Activated CD8-positive, alpha-beta T cell treated with anti-CD3 and anti-CD28 coated beads for 36 hours (primary cell): Measurements from ENCODE around the gene POLR3B. TPM values are rescaled to one million over a fixed set of nuclear protein-coding genes. Genes with fewer than 3 reads are reported as not detected.

ENCODE experiments used
- ATAC-seq: fragments of 200-7000 bp; cut with Tn5 transposase; one replicate; pipeline ENCODE4 v1.10.0; 2021; ENCODE audit warnings: mild to moderate bottlenecking, moderate library complexity
- CTCF ChIA-PET: fragments of 350-600 bp; sonication (Branson Sonifier 250); formaldehyde crosslinking; loops from one replicate; lab custom pipeline; 2021; ENCODE audit warnings: antibody characterized with exemption; lab: Charles Lee
- POLR2A ChIA-PET: fragments of 350-600 bp; sonication (Branson Sonifier 250); formaldehyde crosslinking; loops from one replicate; lab custom pipeline; 2021; ENCODE audit warnings: antibody characterized with exemption; lab: Charles Lee
- DNase-seq: peaks from one replicate; pipeline ENCODE4 v3.0.0-alpha.2; 2020
- H3K27ac Mint-ChIP-seq: one replicate; pipeline ENCODE4 v1.8.0; 2021; ENCODE audit warnings: mild to moderate bottlenecking, mixed read lengths
- H3K27me3 Mint-ChIP-seq: one replicate; pipeline ENCODE4 v1.8.0; 2021; ENCODE audit warnings: mixed read lengths
- H3K36me3 Mint-ChIP-seq: one replicate; pipeline ENCODE4 v1.8.0; 2021; ENCODE audit warnings: low read depth, mixed read lengths
- H3K4me1 Mint-ChIP-seq: one replicate; pipeline ENCODE4 v1.8.0; 2021; ENCODE audit warnings: low read depth, mixed read lengths
- H3K4me3 Mint-ChIP-seq: one replicate; pipeline ENCODE4 v1.8.0; 2021; ENCODE audit warnings: mild to moderate bottlenecking, moderate library complexity, mixed read lengths
- H3K9me3 Mint-ChIP-seq: one replicate; pipeline ENCODE4 v1.8.0; 2021; ENCODE audit warnings: mixed read lengths
- CTCF ChIP-seq: fragments of 200-600 bp; IDR thresholded peaks from one replicate; pipeline ENCODE4 v1.8.0; 2022; ENCODE audit warnings: antibody characterized with exemption, mild to moderate bottlenecking
- intact Hi-C: fragments of 100-400 bp; cut with micrococcal nuclease; formaldehyde crosslinking; loops from one replicate; pipeline ENCODE4 v1.10.0; 2022
- total RNA-seq, 2 experiments: library from RNA; stranded (reverse); gene quantifications; one replicate each; pipeline ENCODE4 v1.2.3, GENCODE V29; 2021

Gene POLR3B
- total RNA-seq, 2 experiments from 2014 or later, result 8.3 to 9.5 TPM

- peaks cover 5% of the 10 kb centered on the region for H3K36me3 Mint-ChIP-seq
- ChIA-PET CTCF (interaction anchor here (2.6 kb wide), 1 partner anchor 15 kb away, joined by 9 read pairs; the partner anchor contains the start of gene POLR3B), POLR2A (no interaction called here)
- TF ChIP-seq CTCF, result no peak
- no peaks in the 10 kb centered on the region for H3K27me3 Mint-ChIP-seq
- no peak for ATAC-seq
- peaks cover 4% of the 10 kb centered on the region for H3K4me1 Mint-ChIP-seq
- no peaks in the 10 kb centered on the region for H3K9me3 Mint-ChIP-seq
- DNase-seq, result no peak
- intact Hi-C loops, result no loop called here
- H3K4me3 Mint-ChIP-seq, result no peak overlapping the region
- H3K27ac Mint-ChIP-seq, result no peak overlapping the region
These were observed 14.9 kb upstream of the POLR3B start for GRCh38 chr12:106342397-106343213.

GRCh38 chr12:106343214-106343528 is 14.4 kb upstream of the POLR3B start:
- Mint-ChIP-seq H3K9me3 (no peaks in the 10 kb centered on the region), H3K36me3 (peaks cover 5% of the 10 kb centered on the region), H3K27me3 (no peaks in the 10 kb centered on the region), H3K4me3 (no peak overlapping the region), H3K4me1 (peaks cover 4% of the 10 kb centered on the region), H3K27ac (no peak overlapping the region)
- CTCF ChIA-PET, result interaction anchor here (2.6 kb wide), 1 partner anchor 14 kb away, joined by 9 read pairs; the partner anchor contains the start of gene POLR3B
- no peak for TF ChIP-seq CTCF
- ATAC-seq, result no peak
- intact Hi-C loops, result no loop called here
- no peak for DNase-seq
- POLR2A ChIA-PET, result no interaction called here

GRCh38 chr12:106344131-106344530 is 13.4 kb upstream of the POLR3B start:
- no peak for TF ChIP-seq CTCF
- CTCF ChIA-PET, result interaction anchor here (2.6 kb wide), 1 partner anchor 13 kb away, joined by 14 read pairs; the partner anchor contains the start of gene POLR3B
- H3K36me3 Mint-ChIP-seq, result peaks cover 2% of the 10 kb centered on the region
- peaks cover 2% of the 10 kb centered on the region for H3K4me1 Mint-ChIP-seq
- H3K4me3 Mint-ChIP-seq, result no peak overlapping the region
- H3K9me3 Mint-ChIP-seq, result no peaks in the 10 kb centered on the region
- ATAC-seq (no peak), DNase-seq (no peak)
- H3K27ac Mint-ChIP-seq, result peak overlapping the region; percentile 3
- no peaks in the 10 kb centered on the region for H3K27me3 Mint-ChIP-seq
- POLR2A ChIA-PET, result no interaction called here
- intact Hi-C loops, result no loop called here

GRCh38 chr12:106345746-106346145 is 11.8 kb upstream of the POLR3B start:
- H3K4me1 Mint-ChIP-seq, result peaks cover 2% of the 10 kb centered on the region
- peak; percentile 16 for TF ChIP-seq CTCF
- no peak overlapping the region for H3K4me3 Mint-ChIP-seq
- DNase-seq (no peak), ATAC-seq (peak; percentile 64)
- peak overlapping the region; percentile 61 for H3K27ac Mint-ChIP-seq
- H3K36me3 Mint-ChIP-seq, result no peaks in the 10 kb centered on the region
- no peaks in the 10 kb centered on the region for H3K27me3 Mint-ChIP-seq
- ChIA-PET CTCF (interaction anchor here (0.7 to 2.6 kb wide), 6 partner anchors 11 to 122 kb away, joined by 3 to 14 read pairs (median 3); partner anchors contain the start of gene POLR3B), POLR2A (interaction anchor here (1.6 kb wide), 1 partner anchor 12 kb away, joined by 5 read pairs; the partner anchor contains the start of gene POLR3B)
- intact Hi-C loops, result no loop called here
- no peaks in the 10 kb centered on the region for H3K9me3 Mint-ChIP-seq

- H3K36me3 Mint-ChIP-seq, result no peaks in the 10 kb centered on the region
- DNase-seq (no peak), ATAC-seq (no peak)
- H3K27ac Mint-ChIP-seq, result no peak overlapping the region
- ChIA-PET CTCF (interaction anchor here (1.0 to 2.6 kb wide), 4 partner anchors 9 to 125 kb away, joined by 3 to 8 read pairs (median 5); partner anchors contain the start of gene POLR3B), POLR2A (no interaction called here)
- no peak for TF ChIP-seq CTCF
- intact Hi-C loops, result no loop called here
- no peaks in the 10 kb centered on the region for H3K27me3 Mint-ChIP-seq
- H3K9me3 Mint-ChIP-seq, result no peaks in the 10 kb centered on the region
- peaks cover 2% of the 10 kb centered on the region for H3K4me1 Mint-ChIP-seq
- no peak overlapping the region for H3K4me3 Mint-ChIP-seq
These were observed 9.1 kb upstream of the POLR3B start for GRCh38 chr12:106348411-106348810.
